ENCODE measurements around the gene FBRS. TPM values are rescaled to one million over a fixed set of nuclear protein-coding genes. Genes with fewer than 3 reads are reported as not detected.

Gene FBRS
- total and polyA plus RNA-seq, 2 of the 13 experiments (the other 11 are each of a cell fraction or from before 2014, with no cell fraction given): 13.7 to 16.2 TPM

DNA sequence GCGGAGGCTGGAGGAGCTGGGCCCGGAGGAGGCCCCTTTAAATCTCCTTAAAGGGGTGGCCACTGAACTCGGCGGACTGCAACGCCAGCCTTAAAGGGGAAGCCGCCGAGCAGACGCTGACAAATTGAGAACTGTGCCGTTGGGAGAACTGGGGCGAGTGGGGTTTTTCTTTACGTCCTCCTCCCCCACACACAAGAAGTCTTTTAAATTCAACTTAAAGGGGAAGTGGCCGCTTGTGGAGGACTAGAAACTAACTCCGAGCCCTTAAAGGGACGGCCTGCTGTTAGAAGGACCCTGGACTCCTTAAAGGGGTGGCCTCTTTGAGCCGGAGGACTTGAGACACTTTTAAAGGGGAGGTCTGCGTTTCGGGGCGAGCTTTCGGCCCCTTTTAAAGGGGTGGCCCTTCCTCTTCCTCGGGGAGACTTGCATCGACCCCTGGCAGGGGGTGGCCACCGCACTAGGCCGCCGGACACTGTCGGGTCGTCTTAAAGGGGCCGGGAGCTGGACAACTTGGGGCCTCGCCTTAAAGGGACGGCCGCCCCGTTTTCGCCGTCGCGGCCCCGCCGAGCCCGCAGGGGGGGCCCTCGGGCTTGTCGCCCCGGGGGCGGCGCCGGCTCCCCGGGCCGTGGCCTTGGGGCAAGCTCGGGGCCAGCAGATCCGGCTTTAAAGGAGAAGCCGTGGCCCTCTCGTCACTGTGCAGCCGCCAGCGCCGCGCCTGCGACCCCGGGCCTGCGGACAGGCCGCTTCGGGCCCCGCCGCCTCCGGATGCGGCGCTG lies 688 bp downstream of the FBRS start (continued):
- TF ChIP-seq ZBTB3 (CRISPR knock-in tag; IDR thresholded peaks at IDR 0.05; ENCODE audit: borderline replicate concordance, low read depth) (no peak), MXI1 (IDR thresholded peaks at IDR 0.05; ENCODE audit: borderline replicate concordance, low read depth, low read length) (peak; percentile 74; the same call in 1 of the 3 replicates), NCOA2 (CRISPR knock-in tag; IDR thresholded peaks at IDR 0.05) (0 out of 2 replicates have a peak, but pooled peaks have one; percentile 2), KMT2A (CRISPR knock-in tag; IDR thresholded peaks at IDR 0.05) (no peak), XBP1 (CRISPR knock-in tag; IDR thresholded peaks at IDR 0.05) (no peak), TSC22D2 (CRISPR knock-in tag; IDR thresholded peaks at IDR 0.05; ENCODE audit: borderline replicate concordance) (0 out of 2 replicates have a peak, but pooled peaks have one; percentile 6), ZNF788 (CRISPR knock-in tag; IDR thresholded peaks at IDR 0.05; ENCODE audit: borderline replicate concordance) (peak; percentile 51), AGO1 (IDR thresholded peaks at IDR 0.05; ENCODE audit: low read depth, low read length, poor library complexity, severe bottlenecking) (no peak), ZNF230 (CRISPR knock-in tag; IDR thresholded peaks at IDR 0.05) (no peak; the same call in 1 of the 2 replicates), KAT8 (CRISPR knock-in tag; IDR thresholded peaks at IDR 0.05) (peak; percentile 14; the same call in 1 of the 2 replicates), ARHGAP35 (CRISPR knock-in tag; IDR thresholded peaks at IDR 0.05; ENCODE audit: borderline replicate concordance) (no peak), EEA1 (CRISPR knock-in tag; IDR thresholded peaks at IDR 0.05; ENCODE audit: borderline replicate concordance) (peak; percentile 65; the same call in 1 of the 2 replicates), ZNF335 (CRISPR knock-in tag; IDR thresholded peaks at IDR 0.05) (peak; percentile 83), FLYWCH1 (CRISPR knock-in tag; IDR thresholded peaks at IDR 0.05) (peak; percentile 58; the same call in 1 of the 2 replicates), PITX1 (CRISPR knock-in tag; IDR thresholded peaks at IDR 0.05) (peak; percentile 4; the same call in 1 of the 2 replicates), ZNF891 (CRISPR knock-in tag; IDR thresholded peaks at IDR 0.05) (peak; percentile 28; the same call in 1 of the 2 replicates)
- TF ChIP-seq, protein P1, sequence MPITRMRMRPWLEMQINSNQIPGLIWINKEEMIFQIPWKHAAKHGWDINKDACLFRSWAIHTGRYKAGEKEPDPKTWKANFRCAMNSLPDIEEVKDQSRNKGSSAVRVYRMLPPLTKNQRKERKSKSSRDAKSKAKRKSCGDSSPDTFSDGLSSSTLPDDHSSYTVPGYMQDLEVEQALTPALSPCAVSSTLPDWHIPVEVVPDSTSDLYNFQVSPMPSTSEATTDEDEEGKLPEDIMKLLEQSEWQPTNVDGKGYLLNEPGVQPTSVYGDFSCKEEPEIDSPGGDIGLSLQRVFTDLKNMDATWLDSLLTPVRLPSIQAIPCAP (CRISPR knock-in tag; IDR thresholded peaks at IDR 0.05; ENCODE audit: low read depth): no peak
- TF ChIP-seq, protein P2, sequence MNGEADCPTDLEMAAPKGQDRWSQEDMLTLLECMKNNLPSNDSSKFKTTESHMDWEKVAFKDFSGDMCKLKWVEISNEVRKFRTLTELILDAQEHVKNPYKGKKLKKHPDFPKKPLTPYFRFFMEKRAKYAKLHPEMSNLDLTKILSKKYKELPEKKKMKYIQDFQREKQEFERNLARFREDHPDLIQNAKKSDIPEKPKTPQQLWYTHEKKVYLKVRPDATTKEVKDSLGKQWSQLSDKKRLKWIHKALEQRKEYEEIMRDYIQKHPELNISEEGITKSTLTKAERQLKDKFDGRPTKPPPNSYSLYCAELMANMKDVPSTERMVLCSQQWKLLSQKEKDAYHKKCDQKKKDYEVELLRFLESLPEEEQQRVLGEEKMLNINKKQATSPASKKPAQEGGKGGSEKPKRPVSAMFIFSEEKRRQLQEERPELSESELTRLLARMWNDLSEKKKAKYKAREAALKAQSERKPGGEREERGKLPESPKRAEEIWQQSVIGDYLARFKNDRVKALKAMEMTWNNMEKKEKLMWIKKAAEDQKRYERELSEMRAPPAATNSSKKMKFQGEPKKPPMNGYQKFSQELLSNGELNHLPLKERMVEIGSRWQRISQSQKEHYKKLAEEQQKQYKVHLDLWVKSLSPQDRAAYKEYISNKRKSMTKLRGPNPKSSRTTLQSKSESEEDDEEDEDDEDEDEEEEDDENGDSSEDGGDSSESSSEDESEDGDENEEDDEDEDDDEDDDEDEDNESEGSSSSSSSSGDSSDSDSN (CRISPR knock-in tag; IDR thresholded peaks at IDR 0.05): peak; percentile 11; the same call in 1 of the 2 replicates
- TF ChIP-seq, protein P3, sequence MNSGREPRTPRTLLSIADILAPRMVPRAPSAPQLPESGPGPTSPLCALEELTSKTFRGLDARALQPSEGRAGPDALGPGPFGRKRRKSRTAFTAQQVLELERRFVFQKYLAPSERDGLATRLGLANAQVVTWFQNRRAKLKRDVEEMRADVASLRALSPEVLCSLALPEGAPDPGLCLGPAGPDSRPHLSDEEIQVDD (CRISPR knock-in tag; IDR thresholded peaks at IDR 0.05; ENCODE audit: borderline replicate concordance): peak; percentile 35; the same call in 1 of the 2 replicates
- TF ChIP-seq, protein P4, sequence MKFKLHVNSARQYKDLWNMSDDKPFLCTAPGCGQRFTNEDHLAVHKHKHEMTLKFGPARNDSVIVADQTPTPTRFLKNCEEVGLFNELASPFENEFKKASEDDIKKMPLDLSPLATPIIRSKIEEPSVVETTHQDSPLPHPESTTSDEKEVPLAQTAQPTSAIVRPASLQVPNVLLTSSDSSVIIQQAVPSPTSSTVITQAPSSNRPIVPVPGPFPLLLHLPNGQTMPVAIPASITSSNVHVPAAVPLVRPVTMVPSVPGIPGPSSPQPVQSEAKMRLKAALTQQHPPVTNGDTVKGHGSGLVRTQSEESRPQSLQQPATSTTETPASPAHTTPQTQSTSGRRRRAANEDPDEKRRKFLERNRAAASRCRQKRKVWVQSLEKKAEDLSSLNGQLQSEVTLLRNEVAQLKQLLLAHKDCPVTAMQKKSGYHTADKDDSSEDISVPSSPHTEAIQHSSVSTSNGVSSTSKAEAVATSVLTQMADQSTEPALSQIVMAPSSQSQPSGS (CRISPR knock-in tag; IDR thresholded peaks at IDR 0.05): 0 out of 2 replicates have a peak, but pooled peaks have one; percentile 11
- TF ChIP-seq, protein P5, sequence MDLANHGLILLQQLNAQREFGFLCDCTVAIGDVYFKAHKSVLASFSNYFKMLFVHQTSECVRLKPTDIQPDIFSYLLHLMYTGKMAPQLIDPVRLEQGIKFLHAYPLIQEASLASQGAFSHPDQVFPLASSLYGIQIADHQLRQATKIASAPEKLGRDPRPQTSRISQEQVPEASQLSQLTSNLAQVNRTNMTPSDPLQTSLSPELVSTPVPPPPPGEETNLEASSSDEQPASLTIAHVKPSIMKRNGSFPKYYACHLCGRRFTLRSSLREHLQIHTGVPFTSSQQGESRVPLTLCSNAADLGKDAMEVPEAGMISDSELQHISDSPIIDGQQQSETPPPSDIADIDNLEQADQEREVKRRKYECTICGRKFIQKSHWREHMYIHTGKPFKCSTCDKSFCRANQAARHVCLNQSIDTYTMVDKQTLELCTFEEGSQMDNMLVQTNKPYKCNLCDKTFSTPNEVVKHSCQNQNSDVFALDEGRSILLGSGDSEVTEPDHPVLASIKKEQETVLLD (CRISPR knock-in tag; IDR thresholded peaks at IDR 0.05; ENCODE audit: low read depth): peak; percentile 72
